HCT116 (cell line): ENCODE data around the gene TMEM184B. TPM values are rescaled to one million over a fixed set of nuclear protein-coding genes. Genes with fewer than 3 reads are reported as not detected.

Source experiments
- ATAC-seq: fragments of 200-7000 bp; cut with Tn5 transposase; 2 replicates; pipeline ENCODE4 v1.9.1; 2020; ENCODE audit warnings: mild to moderate bottlenecking, moderate library complexity
- BruUV-seq: library from RNA; stranded (reverse); fragments of 400-500 nt; replicated peaks from 2 replicates; lab custom pipeline; 2021; lab: Mats Ljungman, UMichigan
- CTCF ChIA-PET: fragments of 300-600 bp; sonication (Branson Sonifier 250); formaldehyde crosslinking; loops from one replicate; lab custom pipeline; 2021; ENCODE audit warnings: antibody characterized with exemption; lab: Charles Lee
- POLR2A ChIA-PET: fragments of 300-600, 350-600 bp; sonication (Branson Sonifier 250); formaldehyde crosslinking; loops from one replicate; lab custom pipeline; 2021; ENCODE audit warnings: antibody characterized with exemption; lab: Charles Lee
- RAD21 ChIA-PET, 2 experiments: fragments of 300-600 bp; sonication (Branson Sonifier 250); formaldehyde crosslinking; loops; one replicate each; lab custom pipeline; 2023; ENCODE audit warnings: low total read pairs in 2 of 2; ENCODE audit not compliant: uncharacterized antibody in 2 of 2, unreplicated experiment in 2 of 2, low non-redundant PET in 1 of 2; lab: Charles Lee
- DNase-seq: peaks from one replicate; pipeline ENCODE4 v3.0.0-alpha.2; 2010; ENCODE audit warnings: low read depth, low spot score
- H2AFZ ChIP-seq: fragments of 200-600 bp; shearing (Covaris generic), sonication (generic); 2 replicates; pipeline ENCODE4 v1.6.1; 2017; ENCODE audit warnings: low read depth, mixed run types, mixed read lengths, antibody characterized with exemption, low read length; ENCODE audit not compliant: poor library complexity, severe bottlenecking
- H3K27ac ChIP-seq: 2 replicates; pipeline ENCODE4 v1.5.1; 2012; ENCODE audit warnings: low read depth, low read length
- H3K27me3 ChIP-seq: fragments of 200-600 bp; sonication (generic); 2 replicates; pipeline ENCODE4 v1.6.1; 2016; ENCODE audit warnings: mixed run types, low read length, mixed read lengths; ENCODE audit not compliant: insufficient read depth
- H3K36me3 ChIP-seq, 2 experiments: fragments of 200-500 bp in 1 of 2; fragments of 200-600 bp in 1 of 2; sonication (Bioruptor generic) in 1 of 2; sonication (generic) in 1 of 2; 2 replicates each; pipeline versions ENCODE4 v1.5.1 to v1.6.1; 2014 to 2016; ENCODE audit warnings: low read length in 2 of 2, inconsistent platforms in 1 of 2, mixed read lengths in 1 of 2, mixed run types in 1 of 2; ENCODE audit not compliant: insufficient read depth in 2 of 2, control insufficient read depth in 1 of 2
- H3K4me1 ChIP-seq, 2 experiments: fragments of 200-600 bp in 1 of 2; sonication (generic) in 1 of 2; 2 replicates each; pipeline versions ENCODE4 v1.5.1 to v1.6.1; 2012 to 2017; ENCODE audit warnings: low read length in 2 of 2, inconsistent platforms in 1 of 2, mild to moderate bottlenecking in 1 of 2, mixed read lengths in 1 of 2, mixed run types in 1 of 2, moderate library complexity in 1 of 2; ENCODE audit not compliant: insufficient read depth in 2 of 2, control insufficient read depth in 1 of 2
- H3K4me2 ChIP-seq: fragments of 200-600 bp; sonication (generic); 2 replicates; pipeline ENCODE4 v1.6.1; 2017; ENCODE audit warnings: mixed run types, low read length, mixed read lengths
- H3K4me3 ChIP-seq, 2 experiments: fragments of 200-600 bp in 1 of 2; sonication (generic) in 1 of 2; replicated peaks in 1 of 2; 2 replicates each; pipeline ENCODE4 v1.5.1; 2011 to 2016; ENCODE audit warnings: low read length in 2 of 2, control low read depth in 1 of 2, low read depth in 1 of 2, mild to moderate bottlenecking in 1 of 2, mixed read lengths in 1 of 2, mixed run types in 1 of 2
- H3K79me2 ChIP-seq: fragments of 200-600 bp; sonication (generic); 2 replicates; pipeline ENCODE4 v1.6.1; 2017; ENCODE audit warnings: mild to moderate bottlenecking, mixed run types, low read length, moderate library complexity, mixed read lengths; ENCODE audit not compliant: insufficient read depth
- H3K9ac ChIP-seq: fragments of 200-600 bp; sonication (generic); 2 replicates; pipeline ENCODE4 v1.6.1; 2016; ENCODE audit warnings: low read length, mixed read lengths
- H3K9me2 ChIP-seq: fragments of 200-600 bp; sonication (generic), shearing (Covaris generic); 2 replicates; pipeline ENCODE4 v1.6.1; 2017; ENCODE audit warnings: mixed run types, mild to moderate bottlenecking, moderate library complexity; ENCODE audit not compliant: insufficient read depth
- H3K9me3 ChIP-seq, 2 experiments: fragments of 200-500 bp in 1 of 2; fragments of 200-600 bp in 1 of 2; sonication (Bioruptor generic) in 1 of 2; sonication (generic) in 1 of 2; 2 replicates each; pipeline ENCODE4 v1.6.1; 2014 to 2017; ENCODE audit warnings: low read length in 2 of 2, mixed read lengths in 2 of 2, inconsistent platforms in 1 of 2, low read depth in 1 of 2, mild to moderate bottlenecking in 1 of 2, mixed run types in 1 of 2, moderate library complexity in 1 of 2; ENCODE audit not compliant: control insufficient read depth in 1 of 2, insufficient read depth in 1 of 2
- H4K20me1 ChIP-seq: fragments of 200-600 bp; sonication (generic), shearing (Covaris generic); 2 replicates; pipeline ENCODE4 v1.6.1; 2017; ENCODE audit warnings: mixed run types, mild to moderate bottlenecking, moderate library complexity; ENCODE audit not compliant: insufficient read depth
- CEBPB ChIP-seq: IDR thresholded peaks from 2 replicates; pipeline ENCODE4 v1.6.1; 2012; ENCODE audit warnings: low read depth
- CTCF ChIP-seq, 3 experiments: fragments of 200-600 bp in 1 of 3; sonication (generic) in 1 of 3; IDR thresholded peaks in 2 of 3; conservative IDR thresholded peaks in 1 of 3; 2 replicates each; pipeline ENCODE4 v1.5.1; 2012 to 2017; ENCODE audit warnings: low read depth in 2 of 3, low read length in 2 of 3, antibody characterized with exemption in 1 of 3, borderline replicate concordance in 1 of 3, control low read depth in 1 of 3, mild to moderate bottlenecking in 1 of 3, mixed read lengths in 1 of 3, mixed run types in 1 of 3, moderate library complexity in 1 of 3; ENCODE audit not compliant: insufficient read depth in 1 of 3
- EGR1 ChIP-seq: IDR thresholded peaks from 2 replicates; pipeline ENCODE4 v1.6.1; 2012; ENCODE audit warnings: low read depth
- ELF1 ChIP-seq: IDR thresholded peaks from 2 replicates; pipeline ENCODE4 v1.6.1; 2012; ENCODE audit warnings: low read depth, borderline replicate concordance
- EZH2 ChIP-seq: fragments of 200-600 bp; sonication (generic); IDR thresholded peaks from 2 replicates; pipeline ENCODE4 v1.6.1; 2017; ENCODE audit warnings: antibody characterized with exemption, mixed run types
- EZH2phosphoT487 ChIP-seq: fragments of 200-600 bp; IDR thresholded peaks from 2 replicates; pipeline ENCODE4 v1.6.1; 2018; ENCODE audit warnings: antibody characterized with exemption, borderline replicate concordance
- FOSL1 ChIP-seq: IDR thresholded peaks from 2 replicates; pipeline ENCODE4 v1.6.1; 2012; ENCODE audit warnings: low read depth
- JUND ChIP-seq: IDR thresholded peaks from 2 replicates; pipeline ENCODE4 v1.6.1; 2012
- MAX ChIP-seq: IDR thresholded peaks from 2 replicates; pipeline ENCODE4 v1.6.1; 2012
- POLR2A ChIP-seq: IDR thresholded peaks from 2 replicates; pipeline ENCODE4 v1.7.0; 2011; ENCODE audit warnings: borderline replicate concordance; ENCODE audit not compliant: insufficient read depth, insufficient read length; ENCODE audit errors: extremely low read depth
- RAD21 ChIP-seq: IDR thresholded peaks from 2 replicates; pipeline ENCODE4 v1.6.1; 2012; ENCODE audit warnings: low read depth, mild to moderate bottlenecking
- SP1 ChIP-seq: IDR thresholded peaks from 2 replicates; pipeline ENCODE4 v1.6.1; 2012; ENCODE audit warnings: low read depth
- TCF7L2 ChIP-seq: IDR thresholded peaks from 2 replicates; pipeline ENCODE4 v1.7.0; 2011; ENCODE audit warnings: borderline replicate concordance, inconsistent platforms; ENCODE audit not compliant: insufficient read depth, insufficient read length; ENCODE audit errors: extremely low read depth
- YY1 ChIP-seq: IDR thresholded peaks from 2 replicates; pipeline ENCODE4 v1.6.1; 2011; ENCODE audit warnings: low read length, low read depth, moderate library complexity, mild to moderate bottlenecking; ENCODE audit not compliant: insufficient replicate concordance; ENCODE audit errors: extremely low read depth
- ZBTB33 ChIP-seq: IDR thresholded peaks from 2 replicates; pipeline ENCODE4 v1.6.1; 2011; ENCODE audit warnings: mild to moderate bottlenecking, low read length, moderate library complexity; ENCODE audit not compliant: insufficient replicate concordance; ENCODE audit errors: extremely low read depth
- ZFX ChIP-seq: fragments of 450-650 bp; IDR thresholded peaks from 2 replicates; pipeline ENCODE4 v1.6.1; 2017
- intact Hi-C: fragments of 100-400 bp; cut with micrococcal nuclease; formaldehyde crosslinking; loops from 2 replicates; pipeline ENCODE4 v1.10.0; 2022
- total RNA-seq: library from RNA; stranded (reverse); gene quantifications from one replicate; pipeline ENCODE4 v1.2.1, GENCODE V29; 2021; ENCODE audit not compliant: unreplicated experiment

The TMEM184B gene
- total RNA-seq, 1 experiment from 2014 or later, result 66.0 TPM

GRCh38 chr22:38311323-38311620, 38.5 kb upstream of the TMEM184B start:
- Histone ChIP-seq H3K9me3 (no peaks in the 10 kb centered on the region), H3K9me2 (no peaks in the 10 kb centered on the region), H3K4me3 (no peak overlapping the region), H4K20me1 (peaks cover 23% of the 10 kb centered on the region; the same call in 1 of the 2 replicates), H3K27ac (no peak overlapping the region), H3K79me2 (peaks cover 100% of the 10 kb centered on the region), H3K36me3 (peaks cover 20 to 36% of the 10 kb centered on the region in 2 experiments; a peak in 3 of 4 replicates), H3K27me3 (no peaks in the 10 kb centered on the region), H3K4me2 (no peak overlapping the region), H3K9ac (no peak overlapping the region), H2AFZ (no peak overlapping the region), H3K4me1 (peaks cover 0 to 19% of the 10 kb centered on the region in 2 experiments; a peak in 3 of 4 replicates)
- DNase-seq (no peak), ATAC-seq (no peak)
- CTCF ChIA-PET, result no interaction called here
- RAD21 ChIA-PET, result no interaction called here
- no TSS peak for BruUV-seq
- TF ChIP-seq FOSL1 (no peak), CEBPB (no peak), JUND (no peak), ZBTB33 (no peak), MAX (no peak), CTCF (IDR thresholded peaks at IDR 0.05 in 2 of 3, conservative IDR thresholded peaks at IDR 0.05 in 1 of 3; ENCODE audit: borderline replicate concordance in 1 of 3, insufficient read depth in 1 of 3, low read depth in 2 of 3, low read length in 2 of 3) (no peak), ZFX (no peak), EZH2 (no peak), TCF7L2 (no peak), EZH2phosphoT487 (no peak), RAD21 (no peak), EGR1 (no peak), POLR2A (no peak), YY1 (no peak), ELF1 (no peak), SP1 (no peak)
- POLR2A ChIA-PET, result no interaction called here
- intact Hi-C loops, result no loop called here
